Liver (tissue), 9 donors: ENCODE results near the gene PCSK4. TPM values are rescaled to one million over a fixed set of nuclear protein-coding genes. Genes with fewer than 3 reads are reported as not detected.

ENCODE experiments used
- DNase-seq: peaks from one replicate; pipeline ENCODE4 v3.0.0-alpha.2; 2017; ENCODE audit warnings: low spot score
- H3K27ac ChIP-seq, 2 donors: one replicate each; pipeline ENCODE4 v1.7.0; 2013; ENCODE audit warnings: inconsistent platforms in 2 of 2, low read length in 2 of 2, control low read depth in 1 of 2, low read depth in 1 of 2, mild to moderate bottlenecking in 1 of 2
- H3K27me3 ChIP-seq, 4 donors: one replicate each; pipeline versions ENCODE4 v1.6.1 to v1.7.0; 2013; ENCODE audit warnings: low read length in 3 of 4, inconsistent platforms in 1 of 4, mild to moderate bottlenecking in 1 of 4, moderate library complexity in 1 of 4; ENCODE audit not compliant: control insufficient read depth in 4 of 4, insufficient read depth in 4 of 4
- H3K36me3 ChIP-seq, 4 donors: one replicate each; pipeline versions ENCODE4 v1.6.1 to v1.7.0; 2013; ENCODE audit warnings: low read length in 3 of 4, mild to moderate bottlenecking in 3 of 4, low read depth in 1 of 4, moderate library complexity in 1 of 4; ENCODE audit not compliant: control insufficient read depth in 4 of 4, insufficient read depth in 3 of 4
- H3K4me1 ChIP-seq, 4 donors: one replicate each; pipeline versions ENCODE4 v1.6.1 to v1.7.0; 2013; ENCODE audit warnings: low read length in 3 of 4, mild to moderate bottlenecking in 3 of 4, moderate library complexity in 1 of 4; ENCODE audit not compliant: control insufficient read depth in 4 of 4, insufficient read depth in 4 of 4
- H3K4me3 ChIP-seq, 3 donors: one replicate each; pipeline versions ENCODE4 v1.6.1 to v1.7.0; 2013; ENCODE audit warnings: low read length in 3 of 3, control low read depth in 1 of 3, low read depth in 1 of 3, mild to moderate bottlenecking in 1 of 3
- H3K9ac ChIP-seq, 2 donors: one replicate each; pipeline ENCODE4 v1.7.0; 2013; ENCODE audit warnings: low read length in 2 of 2, mild to moderate bottlenecking in 2 of 2, moderate library complexity in 2 of 2, control low read depth in 1 of 2, low read depth in 1 of 2
- H3K9me3 ChIP-seq, 4 donors: one replicate each; pipeline versions ENCODE4 v1.6.1 to v1.7.0; 2013; ENCODE audit warnings: low read length in 3 of 4; ENCODE audit not compliant: control insufficient read depth in 4 of 4
- EGR1 ChIP-seq, 2 donors: IDR thresholded peaks; 2 replicates each; pipeline ENCODE4 v1.6.1; 2016 to 2018; ENCODE audit warnings: antibody characterized with exemption in 2 of 2, low read depth in 2 of 2
- FOXA1 ChIP-seq: IDR thresholded peaks from 2 replicates; pipeline ENCODE4 v1.6.1; 2016; ENCODE audit warnings: antibody characterized with exemption
- FOXA2 ChIP-seq: IDR thresholded peaks from 2 replicates; pipeline ENCODE4 v1.6.1; 2016; ENCODE audit warnings: antibody characterized with exemption
- GABPA ChIP-seq, 2 donors: IDR thresholded peaks in 1 of 2; conservative IDR thresholded peaks in 1 of 2; 2 replicates each; pipeline ENCODE4 v1.6.1; 2016; ENCODE audit warnings: antibody characterized with exemption in 2 of 2, mild to moderate bottlenecking in 1 of 2, moderate library complexity in 1 of 2
- HNF4A ChIP-seq, 2 donors: conservative IDR thresholded peaks; 2 replicates each; pipeline ENCODE4 v1.6.1; 2016; ENCODE audit warnings: antibody characterized with exemption in 2 of 2, mild to moderate bottlenecking in 2 of 2
- HNF4G ChIP-seq: IDR thresholded peaks from 2 replicates; pipeline ENCODE4 v1.6.1; 2016; ENCODE audit warnings: antibody characterized with exemption
- JUND ChIP-seq, 2 donors: IDR thresholded peaks; 2 replicates each; pipeline ENCODE4 v1.6.1; 2016; ENCODE audit warnings: antibody characterized with exemption in 2 of 2
- NR2F2 ChIP-seq: IDR thresholded peaks from 2 replicates; pipeline ENCODE4 v1.6.1; 2016; ENCODE audit warnings: antibody characterized with exemption
- RAD21 ChIP-seq, 2 donors: IDR thresholded peaks; 2 replicates each; pipeline ENCODE4 v1.6.1; 2016; ENCODE audit warnings: antibody characterized with exemption in 2 of 2, mild to moderate bottlenecking in 2 of 2
- SP1 ChIP-seq: IDR thresholded peaks from 2 replicates; pipeline ENCODE4 v1.6.1; 2018; ENCODE audit warnings: antibody characterized with exemption, mild to moderate bottlenecking
- TAF1 ChIP-seq: conservative IDR thresholded peaks from 2 replicates; pipeline ENCODE4 v1.6.1; 2016; ENCODE audit warnings: antibody characterized with exemption, mild to moderate bottlenecking
- YY1 ChIP-seq: IDR thresholded peaks from 2 replicates; pipeline ENCODE4 v1.6.1; 2016; ENCODE audit warnings: antibody characterized with exemption, mild to moderate bottlenecking
- WGBS: extraction: QIAGEN DNeasy Blood & Tissue Kit; methylation state at CpG from one replicate; pipeline ENCODE4 v1.1.7; 2013; 5-methylcytosine and 5-hydroxymethylcytosine counted together
- polyA plus RNA-seq, 2 donors: library from polyadenylated mRNA; stranded (reverse) in 1 of 2; unstranded in 1 of 2; fragments of 200-250 nt in 1 of 2; fragments of >200 nt in 1 of 2; fragmentation: Nextera tagmentation in 1 of 2; extraction: Ambion mirVana in 1 of 2; gene quantifications; one replicate each; pipeline versions ENCODE4 v1.2.1 to v1.2.3, GENCODE V29; 2013 to 2015
- total RNA-seq, 2 donors: library from RNA; depleted of rRNA; stranded (reverse); fragments of >200 nt; gene quantifications; one replicate each; pipeline ENCODE4 v1.2.3, GENCODE V29; 2014
- TF ChIP-seq, protein P1 (sequence below): IDR thresholded peaks from 2 replicates; pipeline ENCODE4 v1.6.1; 2016; ENCODE audit warnings: antibody characterized with exemption
- TF ChIP-seq, protein P2 (sequence below): fragments of 150-350 bp; IDR thresholded peaks from 2 replicates; pipeline ENCODE4 v1.5.1; 2017; ENCODE audit warnings: improper control_type of control experiment, low read depth, low read length; ENCODE audit not compliant: missing input control
- TF ChIP-seq, protein P3 (sequence below): IDR thresholded peaks from 2 replicates; pipeline ENCODE4 v1.6.1; 2016; ENCODE audit warnings: antibody characterized with exemption, mild to moderate bottlenecking
- TF ChIP-seq, protein P4 (sequence below): IDR thresholded peaks from 2 replicates; pipeline ENCODE4 v1.6.1; 2016; ENCODE audit warnings: antibody characterized with exemption
- donor health status: healthy.
- donor health status: healthy.
- donor health status: healthy.
- donor health status: healthy.
- donor health status: healthy.

PCSK4 gene
- total and polyA plus RNA-seq, 4 donors = 0.60 to 2.6 (median 1.9) TPM

DNA sequence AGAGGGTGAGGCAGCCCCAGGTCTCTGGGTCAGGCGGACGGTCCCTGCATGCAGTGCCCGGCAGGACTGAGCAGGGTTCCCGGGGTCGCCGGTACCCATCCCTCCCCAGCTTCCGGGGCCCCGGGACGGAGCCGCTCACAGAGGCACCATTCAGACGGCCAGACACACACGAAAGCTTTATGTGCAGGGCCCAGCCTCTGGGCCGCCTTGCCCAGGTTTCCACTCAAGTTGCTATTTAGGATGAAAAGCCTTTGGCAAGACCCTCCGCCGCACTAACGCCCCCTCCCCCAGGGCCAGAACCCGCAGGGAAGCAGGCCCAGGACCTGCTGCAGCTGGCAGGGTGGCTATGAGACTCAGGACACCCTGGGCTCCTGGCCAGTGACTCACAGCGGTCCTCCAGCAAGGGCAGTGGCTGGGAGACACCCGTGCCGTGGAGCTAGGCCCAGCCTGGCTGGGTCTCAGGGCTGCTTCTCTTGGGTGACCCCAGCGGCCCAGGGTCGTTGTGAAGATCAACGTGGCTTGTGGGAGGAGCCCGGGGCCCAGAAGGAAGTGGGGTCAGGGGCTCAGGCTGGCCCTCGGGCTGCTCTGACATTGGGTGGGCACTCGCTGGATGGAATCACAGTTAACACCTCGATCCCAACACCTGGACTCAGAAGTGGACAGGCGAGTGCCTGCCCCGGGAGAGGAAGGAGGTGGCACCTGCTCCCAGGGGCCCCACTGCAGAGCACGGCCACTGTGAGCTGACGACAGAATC, 16.0 kb downstream of the PCSK4 start:
- H3K27me3 ChIP-seq = peaks cover 0 to 7% (median 2%) of the 10 kb centered on the region in 4 donors
- no peak overlapping the region for H3K4me3 ChIP-seq
- no peak overlapping the region for H3K9ac ChIP-seq
- TF ChIP-seq JUND (IDR thresholded peaks at IDR 0.05) (no peak), YY1 (no peak), FOXA1 (no peak), EGR1 (IDR thresholded peaks at IDR 0.05; ENCODE audit: low read depth in 2 of 2) (no peak), HNF4G (no peak), FOXA2 (no peak), RAD21 (IDR thresholded peaks at IDR 0.05) (no peak), GABPA (IDR thresholded peaks at IDR 0.05 in 1 of 2, conservative IDR thresholded peaks at IDR 0.05 in 1 of 2) (no peak), SP1 (no peak), HNF4A (conservative IDR thresholded peaks at IDR 0.05) (no peak)
- TF ChIP-seq, protein P1, sequence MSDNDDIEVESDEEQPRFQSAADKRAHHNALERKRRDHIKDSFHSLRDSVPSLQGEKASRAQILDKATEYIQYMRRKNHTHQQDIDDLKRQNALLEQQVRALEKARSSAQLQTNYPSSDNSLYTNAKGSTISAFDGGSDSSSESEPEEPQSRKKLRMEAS = no peak
- TF ChIP-seq, protein P2, sequence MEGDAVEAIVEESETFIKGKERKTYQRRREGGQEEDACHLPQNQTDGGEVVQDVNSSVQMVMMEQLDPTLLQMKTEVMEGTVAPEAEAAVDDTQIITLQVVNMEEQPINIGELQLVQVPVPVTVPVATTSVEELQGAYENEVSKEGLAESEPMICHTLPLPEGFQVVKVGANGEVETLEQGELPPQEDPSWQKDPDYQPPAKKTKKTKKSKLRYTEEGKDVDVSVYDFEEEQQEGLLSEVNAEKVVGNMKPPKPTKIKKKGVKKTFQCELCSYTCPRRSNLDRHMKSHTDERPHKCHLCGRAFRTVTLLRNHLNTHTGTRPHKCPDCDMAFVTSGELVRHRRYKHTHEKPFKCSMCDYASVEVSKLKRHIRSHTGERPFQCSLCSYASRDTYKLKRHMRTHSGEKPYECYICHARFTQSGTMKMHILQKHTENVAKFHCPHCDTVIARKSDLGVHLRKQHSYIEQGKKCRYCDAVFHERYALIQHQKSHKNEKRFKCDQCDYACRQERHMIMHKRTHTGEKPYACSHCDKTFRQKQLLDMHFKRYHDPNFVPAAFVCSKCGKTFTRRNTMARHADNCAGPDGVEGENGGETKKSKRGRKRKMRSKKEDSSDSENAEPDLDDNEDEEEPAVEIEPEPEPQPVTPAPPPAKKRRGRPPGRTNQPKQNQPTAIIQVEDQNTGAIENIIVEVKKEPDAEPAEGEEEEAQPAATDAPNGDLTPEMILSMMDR = no peak
- TF ChIP-seq, protein P3, sequence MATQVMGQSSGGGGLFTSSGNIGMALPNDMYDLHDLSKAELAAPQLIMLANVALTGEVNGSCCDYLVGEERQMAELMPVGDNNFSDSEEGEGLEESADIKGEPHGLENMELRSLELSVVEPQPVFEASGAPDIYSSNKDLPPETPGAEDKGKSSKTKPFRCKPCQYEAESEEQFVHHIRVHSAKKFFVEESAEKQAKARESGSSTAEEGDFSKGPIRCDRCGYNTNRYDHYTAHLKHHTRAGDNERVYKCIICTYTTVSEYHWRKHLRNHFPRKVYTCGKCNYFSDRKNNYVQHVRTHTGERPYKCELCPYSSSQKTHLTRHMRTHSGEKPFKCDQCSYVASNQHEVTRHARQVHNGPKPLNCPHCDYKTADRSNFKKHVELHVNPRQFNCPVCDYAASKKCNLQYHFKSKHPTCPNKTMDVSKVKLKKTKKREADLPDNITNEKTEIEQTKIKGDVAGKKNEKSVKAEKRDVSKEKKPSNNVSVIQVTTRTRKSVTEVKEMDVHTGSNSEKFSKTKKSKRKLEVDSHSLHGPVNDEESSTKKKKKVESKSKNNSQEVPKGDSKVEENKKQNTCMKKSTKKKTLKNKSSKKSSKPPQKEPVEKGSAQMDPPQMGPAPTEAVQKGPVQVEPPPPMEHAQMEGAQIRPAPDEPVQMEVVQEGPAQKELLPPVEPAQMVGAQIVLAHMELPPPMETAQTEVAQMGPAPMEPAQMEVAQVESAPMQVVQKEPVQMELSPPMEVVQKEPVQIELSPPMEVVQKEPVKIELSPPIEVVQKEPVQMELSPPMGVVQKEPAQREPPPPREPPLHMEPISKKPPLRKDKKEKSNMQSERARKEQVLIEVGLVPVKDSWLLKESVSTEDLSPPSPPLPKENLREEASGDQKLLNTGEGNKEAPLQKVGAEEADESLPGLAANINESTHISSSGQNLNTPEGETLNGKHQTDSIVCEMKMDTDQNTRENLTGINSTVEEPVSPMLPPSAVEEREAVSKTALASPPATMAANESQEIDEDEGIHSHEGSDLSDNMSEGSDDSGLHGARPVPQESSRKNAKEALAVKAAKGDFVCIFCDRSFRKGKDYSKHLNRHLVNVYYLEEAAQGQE = no peak
- TF ChIP-seq, protein P4, sequence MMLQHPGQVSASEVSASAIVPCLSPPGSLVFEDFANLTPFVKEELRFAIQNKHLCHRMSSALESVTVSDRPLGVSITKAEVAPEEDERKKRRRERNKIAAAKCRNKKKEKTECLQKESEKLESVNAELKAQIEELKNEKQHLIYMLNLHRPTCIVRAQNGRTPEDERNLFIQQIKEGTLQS = no peak
- no peaks in the 10 kb centered on the region for H3K9me3 ChIP-seq
- H3K4me1 ChIP-seq = peaks cover 18 to 45% (median 31%) of the 10 kb centered on the region in 4 donors
- no peak for DNase-seq
- H3K27ac ChIP-seq = no peak overlapping the region
- peaks cover 0 to 6% (median 0%) of the 10 kb centered on the region in 4 donors for H3K36me3 ChIP-seq
- WGBS = 77% methylated on average over 31 of the region's 31 CpGs

DNA sequence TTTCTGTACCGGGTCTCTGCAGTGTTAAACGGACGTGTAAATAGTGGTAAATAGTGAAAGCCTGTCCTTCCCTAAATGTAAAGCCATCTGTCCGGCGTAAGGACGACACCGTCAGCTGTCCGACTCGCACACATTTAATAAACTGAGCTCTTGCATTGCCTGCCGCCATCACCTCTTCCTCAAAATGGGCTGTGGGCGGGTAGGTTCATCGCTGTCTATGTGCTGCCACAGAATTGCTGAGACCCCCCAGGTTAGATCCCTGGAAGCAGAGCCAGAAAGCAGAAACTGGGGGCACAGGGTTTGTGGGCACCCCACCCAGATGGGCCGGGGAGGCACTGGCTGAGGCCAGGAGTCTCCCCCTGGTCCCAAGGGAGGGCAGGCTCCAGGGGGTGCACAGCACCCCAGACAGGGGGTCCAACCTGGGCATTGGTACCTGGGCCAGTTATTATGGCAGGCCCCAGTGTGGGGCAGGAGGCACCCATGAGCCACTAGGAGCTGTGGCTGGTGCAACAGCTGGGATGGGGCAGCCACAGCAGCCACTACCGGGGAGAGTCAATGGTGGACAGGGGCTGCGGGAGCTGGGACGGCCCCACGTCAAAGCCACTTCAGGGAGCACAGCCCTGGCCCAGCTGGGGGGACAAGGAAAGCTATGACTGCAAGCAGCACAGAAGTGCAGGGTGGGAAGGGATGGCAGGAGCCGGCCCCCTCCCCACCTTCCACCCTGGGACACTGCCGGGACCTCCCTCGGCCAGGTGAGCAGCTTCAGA, 16.9 kb downstream of the PCSK4 start:
- Histone ChIP-seq H3K9ac (no peak overlapping the region), H3K27ac (no peak overlapping the region), H3K9me3 (no peaks in the 10 kb centered on the region), H3K4me1 (peaks cover 28 to 53% (median 34%) of the 10 kb centered on the region in 4 donors), H3K36me3 (peaks cover 0 to 6% (median 0%) of the 10 kb centered on the region in 4 donors), H3K4me3 (no peak overlapping the region), H3K27me3 (peaks cover 0 to 7% (median 5%) of the 10 kb centered on the region in 4 donors)
- 75% methylated on average over 20 of the region's 20 CpGs for WGBS
- TF ChIP-seq RAD21 (IDR thresholded peaks at IDR 0.05) (no peak), HNF4A (conservative IDR thresholded peaks at IDR 0.05) (no peak), GABPA (IDR thresholded peaks at IDR 0.05 in 1 of 2, conservative IDR thresholded peaks at IDR 0.05 in 1 of 2) (no peak), EGR1 (IDR thresholded peaks at IDR 0.05; ENCODE audit: low read depth in 2 of 2) (no peak), NR2F2 (no peak), TAF1 (no peak)
- TF ChIP-seq, protein P4 = no peak
- TF ChIP-seq, protein P1 = no peak
- DNase-seq = no peak
